Body of pancreas (tissue), 4 donors: ENCODE data around the gene ADCY6. TPM values are rescaled to one million over a fixed set of nuclear protein-coding genes. Genes with fewer than 3 reads are reported as not detected.

Experiments used
- ATAC-seq: fragments of 150-250 bp; one replicate; pipeline ENCODE4 v1.9.1; 2016
- DNase-seq, 4 donors: peaks; one replicate each; pipeline ENCODE4 v3.0.0-alpha.2; 2019
- H3K27ac ChIP-seq, 4 donors: fragments of 200-600 bp; sonication (generic); 1 replicate in 3 of 4; 2 replicates in 1 of 4; pipeline versions ENCODE4 v1.5.1 to v1.6.1; 2016 to 2019; ENCODE audit warnings: mild to moderate bottlenecking in 1 of 4, mixed read lengths in 1 of 4, moderate library complexity in 1 of 4
- H3K27me3 ChIP-seq, 2 donors: fragments of 200-600 bp; sonication (generic); one replicate each; pipeline ENCODE4 v1.6.0; 2016; ENCODE audit warnings: mild to moderate bottlenecking in 1 of 2
- H3K36me3 ChIP-seq, 2 donors: fragments of 200-600 bp; sonication (generic); replicated peaks in 1 of 2; 2 replicates each; pipeline ENCODE4 v1.5.1; 2016; ENCODE audit warnings: low read depth in 2 of 2; ENCODE audit not compliant: insufficient read depth in 1 of 2
- H3K4me1 ChIP-seq: fragments of 200-600 bp; sonication (generic); one replicate; pipeline ENCODE4 v1.6.0; 2016
- H3K4me3 ChIP-seq, 2 donors: fragments of 200-600 bp; sonication (generic); 1 replicate in 1 of 2; 2 replicates in 1 of 2; pipeline ENCODE4 v1.5.1; 2016 to 2019
- H3K9me3 ChIP-seq, 3 donors: fragments of 200-600 bp; sonication (generic); 1 replicate in 2 of 3; 2 replicates in 1 of 3; pipeline ENCODE4 v1.5.1; 2016
- CTCF ChIP-seq, 7 experiments: fragments of 450-650 bp in 4 of 7; fragments of 200-600 bp in 3 of 7; sonication (generic) in 3 of 7; IDR thresholded peaks; one replicate each; pipeline ENCODE4 v1.5.1; 2016 to 2019; ENCODE audit warnings: antibody characterized with exemption in 7 of 7
- POLR2A ChIP-seq, 3 donors: fragments of 450-650 bp; IDR thresholded peaks; one replicate each; pipeline ENCODE4 v1.6.1; 2016; ENCODE audit warnings: antibody characterized with exemption in 3 of 3, mild to moderate bottlenecking in 2 of 3
- WGBS, 2 donors: methylation state at CpG; one replicate each; pipeline ENCODE4 v1.1.5; 2017; 5-methylcytosine and 5-hydroxymethylcytosine counted together
- intact Hi-C: fragments of 100-400 bp; cut with DNase I; formaldehyde crosslinking; loops from one replicate; pipeline ENCODE4 v1.15.1; 2023
- total RNA-seq, 2 donors: library from RNA; depleted of rRNA; stranded (reverse); fragments of >200 nt; gene quantifications; one replicate each; pipeline ENCODE4 v1.1.0, GENCODE V29; 2016

The ADCY6 gene
- total RNA-seq, 2 donors from 2014 or later: 38.6 to 59.1 TPM

- TF ChIP-seq POLR2A (IDR thresholded peaks at IDR 0.05) (no peak), CTCF (IDR thresholded peaks at IDR 0.05) (no peak)
- no peaks in the 10 kb centered on the region for H3K36me3 ChIP-seq
- no peaks in the 10 kb centered on the region for H3K4me1 ChIP-seq
- ATAC-seq (no peak), DNase-seq (no peak)
- no peaks in the 10 kb centered on the region for H3K9me3 ChIP-seq
- H3K27me3 ChIP-seq: no peaks in the 10 kb centered on the region
- intact Hi-C loops: no loop called here
- no peak overlapping the region for H3K4me3 ChIP-seq
- 72 to 87% methylated on average over 4 of the region's 4 CpGs for WGBS, 2 donors
- no peak overlapping the region for H3K27ac ChIP-seq
These were observed 30.7 kb downstream of the ADCY6 start for GRCh38 chr12:48758186-48758585.

- H3K4me3 ChIP-seq: no peak overlapping the region
- ATAC-seq (no peak), DNase-seq (no peak)
- H3K36me3 ChIP-seq: no peaks in the 10 kb centered on the region
- no peaks in the 10 kb centered on the region for H3K9me3 ChIP-seq
- no peaks in the 10 kb centered on the region for H3K27me3 ChIP-seq
- 32 to 34% methylated on average over 2 of the region's 2 CpGs for WGBS, 2 donors
- no peak overlapping the region for H3K27ac ChIP-seq
- TF ChIP-seq POLR2A (IDR thresholded peaks at IDR 0.05) (no peak), CTCF (IDR thresholded peaks at IDR 0.05) (no peak)
- intact Hi-C loops: no loop called here
- H3K4me1 ChIP-seq: no peaks in the 10 kb centered on the region
These were observed 38.0 kb downstream of the ADCY6 start for GRCh38 chr12:48750769-48751356.

- Histone ChIP-seq H3K4me3 (no peak overlapping the region), H3K4me1 (no peaks in the 10 kb centered on the region), H3K36me3 (no peaks in the 10 kb centered on the region), H3K27ac (no peak overlapping the region), H3K9me3 (no peaks in the 10 kb centered on the region), H3K27me3 (no peaks in the 10 kb centered on the region)
- DNase-seq: no peak
- intact Hi-C loops: no loop called here
- ATAC-seq: no peak
- no peak for TF ChIP-seq CTCF (IDR thresholded peaks at IDR 0.05)
- no peak for TF ChIP-seq POLR2A (IDR thresholded peaks at IDR 0.05)
- 86 to 94% methylated on average over 1 of the region's 1 CpG for WGBS, 2 donors
These were observed 38.7 kb downstream of the ADCY6 start for GRCh38 chr12:48750215-48750614.

- no peak for TF ChIP-seq CTCF (IDR thresholded peaks at IDR 0.05)
- TF ChIP-seq POLR2A (IDR thresholded peaks at IDR 0.05): no peak
- Histone ChIP-seq H3K36me3 (no peaks in the 10 kb centered on the region), H3K9me3 (no peaks in the 10 kb centered on the region), H3K27ac (no peak overlapping the region), H3K4me1 (no peaks in the 10 kb centered on the region), H3K4me3 (no peak overlapping the region), H3K27me3 (no peaks in the 10 kb centered on the region)
- ATAC-seq (no peak), DNase-seq (no peak)
- 63 to 77% methylated on average over 9 of the region's 9 CpGs for WGBS, 2 donors
- intact Hi-C loops: no loop called here
These were observed 44.5 kb downstream of the ADCY6 start for GRCh38 chr12:48744251-48745008.
